OCI-LY1 (cell line): Measurements from ENCODE around the gene ZNRF3.

Experiments used
- EZH2 ChIP-seq: fragments of 200-600 bp; sonication (generic), shearing (Covaris generic); IDR thresholded peaks from 2 replicates; pipeline ENCODE4 v1.8.0; 2017; ENCODE audit warnings: borderline replicate concordance, mixed run types, mild to moderate bottlenecking, antibody characterized with exemption, low read length, moderate library complexity, mixed read lengths
- TF ChIP-seq, protein P1 (sequence below): fragments of 200-600 bp; sonication (generic), shearing (Covaris generic); IDR thresholded peaks from 2 replicates; pipeline ENCODE4 v1.5.1; 2017; ENCODE audit warnings: mild to moderate bottlenecking, antibody characterized with exemption, low read length, moderate library complexity, mixed read lengths

DNA sequence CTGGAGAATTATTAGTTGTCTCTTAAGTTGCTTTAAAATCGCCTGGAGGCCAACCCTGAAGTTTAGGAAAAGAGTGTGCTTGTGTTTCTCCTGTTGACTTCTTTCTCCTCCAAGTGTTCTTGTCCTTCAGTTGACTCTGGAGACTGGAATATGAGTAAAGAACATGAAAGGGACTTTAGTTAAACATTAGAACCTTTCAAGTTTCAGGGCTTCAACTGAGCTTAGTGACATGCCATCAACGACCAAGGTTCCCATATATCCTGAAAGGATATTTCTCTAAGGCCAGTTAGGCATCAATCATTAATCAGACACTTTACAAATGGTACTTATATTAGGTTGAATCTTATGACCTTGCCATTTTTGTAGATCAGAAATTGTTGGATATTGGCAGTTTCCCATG, 70.0 kb downstream of the ZNRF3 start:
- no peak for TF ChIP-seq EZH2
- TF ChIP-seq, protein P1, sequence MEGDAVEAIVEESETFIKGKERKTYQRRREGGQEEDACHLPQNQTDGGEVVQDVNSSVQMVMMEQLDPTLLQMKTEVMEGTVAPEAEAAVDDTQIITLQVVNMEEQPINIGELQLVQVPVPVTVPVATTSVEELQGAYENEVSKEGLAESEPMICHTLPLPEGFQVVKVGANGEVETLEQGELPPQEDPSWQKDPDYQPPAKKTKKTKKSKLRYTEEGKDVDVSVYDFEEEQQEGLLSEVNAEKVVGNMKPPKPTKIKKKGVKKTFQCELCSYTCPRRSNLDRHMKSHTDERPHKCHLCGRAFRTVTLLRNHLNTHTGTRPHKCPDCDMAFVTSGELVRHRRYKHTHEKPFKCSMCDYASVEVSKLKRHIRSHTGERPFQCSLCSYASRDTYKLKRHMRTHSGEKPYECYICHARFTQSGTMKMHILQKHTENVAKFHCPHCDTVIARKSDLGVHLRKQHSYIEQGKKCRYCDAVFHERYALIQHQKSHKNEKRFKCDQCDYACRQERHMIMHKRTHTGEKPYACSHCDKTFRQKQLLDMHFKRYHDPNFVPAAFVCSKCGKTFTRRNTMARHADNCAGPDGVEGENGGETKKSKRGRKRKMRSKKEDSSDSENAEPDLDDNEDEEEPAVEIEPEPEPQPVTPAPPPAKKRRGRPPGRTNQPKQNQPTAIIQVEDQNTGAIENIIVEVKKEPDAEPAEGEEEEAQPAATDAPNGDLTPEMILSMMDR: no peak
